ENCODE data around the gene PIP5K1B.

GRCh38 chr9:68950689-68951088 lies 245.6 kb downstream of the PIP5K1B start:
- TF ChIP-seq CTCF (IDR thresholded peaks at IDR 0.05; ENCODE audit: low read length) (no peak), EZH2 (IDR thresholded peaks at IDR 0.05; ENCODE audit: borderline replicate concordance, low read length) (no peak)
